CD14-positive monocyte (primary cell): ENCODE results near the gene ARFGEF3. TPM values are rescaled to one million over a fixed set of nuclear protein-coding genes. Genes with fewer than 3 reads are reported as not detected.

Source experiments
- DNase-seq, 3 donors: peaks; one replicate each; pipeline ENCODE4 v3.0.0-alpha.2; 2011 to 2022
- H2AFZ ChIP-seq: 2 replicates; pipeline ENCODE4 v1.6.0; 2012; ENCODE audit warnings: mild to moderate bottlenecking, low read depth, low read length, inconsistent platforms; ENCODE audit not compliant: insufficient read depth, poor library complexity, severe bottlenecking
- H3K27ac ChIP-seq, 2 donors: 1 replicate in 1 of 2; 2 replicates in 1 of 2; pipeline ENCODE4 v1.5.1; 2012 to 2013; ENCODE audit warnings: low read length in 2 of 2, control low read depth in 1 of 2, inconsistent platforms in 1 of 2, low read depth in 1 of 2, mild to moderate bottlenecking in 1 of 2
- H3K27me3 ChIP-seq, 2 donors: one replicate each; pipeline versions ENCODE4 v1.6.0 to v1.6.1; 2011 to 2013; ENCODE audit warnings: low read length in 2 of 2; ENCODE audit not compliant: control insufficient read depth in 2 of 2, insufficient read depth in 2 of 2
- H3K36me3 ChIP-seq, 2 donors: replicated peaks in 1 of 2; 1 replicate in 1 of 2; 2 replicates in 1 of 2; pipeline versions ENCODE4 v1.5.1 to v1.6.1; 2012 to 2013; ENCODE audit warnings: low read length in 2 of 2, control low read depth in 1 of 2, inconsistent platforms in 1 of 2, mild to moderate bottlenecking in 1 of 2; ENCODE audit not compliant: insufficient read depth in 2 of 2, control insufficient read depth in 1 of 2
- H3K4me1 ChIP-seq, 2 donors: 1 replicate in 1 of 2; 2 replicates in 1 of 2; pipeline versions ENCODE4 v1.5.1 to v1.6.1; 2012 to 2013; ENCODE audit warnings: low read length in 2 of 2, control low read depth in 1 of 2, inconsistent platforms in 1 of 2, mild to moderate bottlenecking in 1 of 2, moderate library complexity in 1 of 2; ENCODE audit not compliant: insufficient read depth in 2 of 2, control insufficient read depth in 1 of 2
- H3K4me2 ChIP-seq: replicated peaks from 2 replicates; pipeline ENCODE3; 2012; ENCODE audit warnings: low read length, moderate library complexity, mild to moderate bottlenecking; ENCODE audit not compliant: poor library complexity, severe bottlenecking; ENCODE audit errors: extremely low read depth
- H3K4me3 ChIP-seq, 3 experiments: fragments of 200-600 bp in 1 of 3; sonication (generic) in 1 of 3; replicated peaks in 1 of 3; 1 replicate in 2 of 3; 2 replicates in 1 of 3; pipeline ENCODE4 v1.5.1; 2011 to 2013; ENCODE audit warnings: low read length in 3 of 3, mild to moderate bottlenecking in 3 of 3, control low read depth in 2 of 3, low read depth in 2 of 3, inconsistent platforms in 1 of 3, moderate library complexity in 1 of 3
- H3K79me2 ChIP-seq: 2 replicates; pipeline ENCODE4 v1.6.0; 2012; ENCODE audit warnings: mild to moderate bottlenecking, control low read depth, inconsistent platforms, low read length, moderate library complexity; ENCODE audit not compliant: insufficient read depth
- H3K9ac ChIP-seq: 2 replicates; pipeline ENCODE4 v1.6.0; 2017; ENCODE audit warnings: low read length, mild to moderate bottlenecking; ENCODE audit not compliant: insufficient read depth, poor library complexity, severe bottlenecking
- H3K9me3 ChIP-seq, 2 donors: replicated peaks in 1 of 2; 1 replicate in 1 of 2; 2 replicates in 1 of 2; pipeline versions ENCODE4 v1.5.1 to v1.6.1; 2012 to 2013; ENCODE audit warnings: low read length in 2 of 2, control low read depth in 1 of 2; ENCODE audit not compliant: control insufficient read depth in 1 of 2, insufficient read depth in 1 of 2
- H4K20me1 ChIP-seq: 2 replicates; pipeline ENCODE4 v1.6.0; 2012; ENCODE audit warnings: mild to moderate bottlenecking, low read length, control low read depth, moderate library complexity; ENCODE audit not compliant: insufficient read depth
- H3K27ac Mint-ChIP-seq, 7 donors: one replicate each; pipeline ENCODE4 v1.8.0; 2020; ENCODE audit warnings: mild to moderate bottlenecking in 7 of 7, mixed read lengths in 7 of 7, moderate library complexity in 6 of 7, inconsistent platforms in 2 of 7
- H3K27me3 Mint-ChIP-seq, 3 donors: one replicate each; pipeline ENCODE4 v1.8.0; 2021 to 2022; ENCODE audit warnings: low read depth in 3 of 3, mild to moderate bottlenecking in 3 of 3, mixed read lengths in 3 of 3, moderate library complexity in 3 of 3, inconsistent platforms in 1 of 3
- H3K36me3 Mint-ChIP-seq, 2 donors: one replicate each; pipeline ENCODE4 v1.8.0; 2020; ENCODE audit warnings: mixed read lengths in 2 of 2, inconsistent platforms in 1 of 2, mild to moderate bottlenecking in 1 of 2
- H3K4me1 Mint-ChIP-seq: one replicate; pipeline ENCODE4 v1.8.0; 2020; ENCODE audit warnings: mild to moderate bottlenecking, mixed read lengths
- H3K4me3 Mint-ChIP-seq, 2 donors: one replicate each; pipeline ENCODE4 v1.8.0; 2020; ENCODE audit warnings: mild to moderate bottlenecking in 2 of 2, mixed read lengths in 2 of 2, moderate library complexity in 1 of 2
- H3K9me3 Mint-ChIP-seq, 7 donors: one replicate each; pipeline ENCODE4 v1.8.0; 2020 to 2022; ENCODE audit warnings: mixed read lengths in 7 of 7, mild to moderate bottlenecking in 6 of 7, moderate library complexity in 6 of 7, inconsistent platforms in 2 of 7
- CTCF ChIP-seq: fragments of 200-600 bp; IDR thresholded peaks from one replicate; pipeline ENCODE4 v1.8.0; 2022; ENCODE audit warnings: antibody characterized with exemption, mild to moderate bottlenecking
- WGBS: methylation state at CpG from one replicate; pipeline ENCODE4 v1.1.5; 2013; ENCODE audit warnings: missing lambda C conversion rate; ENCODE audit not compliant: insufficient coverage; 5-methylcytosine and 5-hydroxymethylcytosine counted together
- intact Hi-C, 2 donors: fragments of 100-400 bp; cut with micrococcal nuclease; formaldehyde crosslinking; loops; one replicate each; pipeline versions ENCODE4 v1.15.0 to v1.15.1; 2023
- polyA plus RNA-seq, 3 donors: library from polyadenylated mRNA; depleted of rRNA in 1 of 3; unstranded in 2 of 3; stranded (reverse) in 1 of 3; fragments of 300-500 nt in 2 of 3; fragments of >200 nt in 1 of 3; fragmentation: Illumina TruSeq in 2 of 3; gene quantifications; 1 replicate in 2 of 3; 2 replicates in 1 of 3; pipeline ENCODE4 v1.2.3, GENCODE V29; 2012 to 2021

Gene ARFGEF3
- polyA plus RNA-seq, 3 donors, result not detected

GRCh38 chr6:138248878-138249277 lies 87.1 kb downstream of the ARFGEF3 start:
- Mint-ChIP-seq H3K27me3 (peaks cover 0 to 8% (median 2%) of the 10 kb centered on the region in 3 donors), H3K9me3 (peaks cover 0 to 1% (median 0%) of the 10 kb centered on the region in 7 donors), H3K4me3 (no peak overlapping the region), H3K36me3 (no peaks in the 10 kb centered on the region), H3K27ac (no peak overlapping the region), H3K4me1 (no peaks in the 10 kb centered on the region)
- Histone ChIP-seq H3K79me2 (no peaks in the 10 kb centered on the region), H4K20me1 (no peaks in the 10 kb centered on the region), H3K4me1 (no peaks in the 10 kb centered on the region), H2AFZ (no peak overlapping the region), H3K4me3 (no peak overlapping the region), H3K4me2 (no peak overlapping the region), H3K9me3 (no peaks in the 10 kb centered on the region), H3K27me3 (no peaks in the 10 kb centered on the region), H3K36me3 (no peaks in the 10 kb centered on the region), H3K27ac (no peak overlapping the region), H3K9ac (no peak overlapping the region)
- intact Hi-C loops, result no loop called here
- no peak for DNase-seq
- no peak for TF ChIP-seq CTCF
- WGBS, result no CpG with 5 or more reads among the region's 1 CpG

GRCh38 chr6:138250053-138250452 lies 88.3 kb downstream of the ARFGEF3 start:
- H3K27ac Mint-ChIP-seq, result no peak overlapping the region
- H3K4me1 Mint-ChIP-seq, result no peaks in the 10 kb centered on the region
- Histone ChIP-seq H3K9ac (no peak overlapping the region), H3K4me2 (no peak overlapping the region), H3K27me3 (no peaks in the 10 kb centered on the region), H3K79me2 (no peaks in the 10 kb centered on the region), H3K4me3 (no peak overlapping the region), H2AFZ (no peak overlapping the region), H3K9me3 (no peaks in the 10 kb centered on the region), H3K36me3 (no peaks in the 10 kb centered on the region), H4K20me1 (no peaks in the 10 kb centered on the region), H3K27ac (no peak overlapping the region), H3K4me1 (no peaks in the 10 kb centered on the region)
- WGBS, result 100% methylated on average over 1 of the region's 4 CpGs
- no peaks in the 10 kb centered on the region for H3K36me3 Mint-ChIP-seq
- intact Hi-C loops, result no loop called here
- no peak overlapping the region for H3K4me3 Mint-ChIP-seq
- DNase-seq, result no peak
- TF ChIP-seq CTCF, result no peak
- peaks cover 0 to 1% (median 0%) of the 10 kb centered on the region in 7 donors for H3K9me3 Mint-ChIP-seq
- H3K27me3 Mint-ChIP-seq, result peaks cover 0 to 6% (median 2%) of the 10 kb centered on the region in 3 donors
